H1 (cell line): ENCODE measurements around the gene NXN. TPM values are rescaled to one million over a fixed set of nuclear protein-coding genes. Genes with fewer than 3 reads are reported as not detected.
"Not testable (repeated sequence)": the region's sequence is repeated elsewhere in the genome, so short reads cannot be mapped to it uniquely, and the experiment has no call there.

ENCODE experiments used
- CTCF ChIA-PET: fragments of 300-600 bp; sonication (Branson Sonifier 250); formaldehyde crosslinking; loops from one replicate; lab custom pipeline; 2021; ENCODE audit not compliant: partially characterized antibody; lab: Charles Lee
- POLR2A ChIA-PET: fragments of 300-600 bp; sonication (Branson Sonifier 250); formaldehyde crosslinking; loops from one replicate; lab custom pipeline; 2021; ENCODE audit warnings: inconsistent platforms; ENCODE audit not compliant: partially characterized antibody; lab: Charles Lee
- DNase-seq, 2 experiments: peaks; one replicate each; pipeline versions ENCODE4 v3.0.0 to v3.0.0-alpha.2; 2010 to 2022; ENCODE audit warnings: low spot score in 2 of 2, low read depth in 1 of 2, mixed read lengths in 1 of 2
- FAIRE-seq: peaks from 2 replicates; lab custom pipeline; 2011; peaks lifted over from hg19 to GRCh38; lab: Jason Lieb, UNC
- H2AFZ ChIP-seq: 2 replicates; pipeline ENCODE4 v1.8.1; 2012; ENCODE audit warnings: low read length, inconsistent platforms
- H2AK5ac ChIP-seq: 2 replicates; pipeline ENCODE4 v1.6.1; 2013; ENCODE audit warnings: low read depth, low read length
- H2BK120ac ChIP-seq: replicated peaks from 2 replicates; pipeline ENCODE3; 2013; ENCODE audit warnings: low read depth, low read length, inconsistent platforms
- H2BK12ac ChIP-seq: 2 replicates; pipeline ENCODE4 v1.6.1; 2013; ENCODE audit warnings: low read depth, low read length
- H2BK15ac ChIP-seq: 2 replicates; pipeline ENCODE4 v1.6.1; 2013; ENCODE audit warnings: low read length
- H2BK20ac ChIP-seq: 2 replicates; pipeline ENCODE4 v1.6.1; 2013; ENCODE audit warnings: low read length
- H2BK5ac ChIP-seq: 2 replicates; pipeline ENCODE4 v1.6.1; 2013; ENCODE audit warnings: low read depth, low read length
- H3K14ac ChIP-seq: 2 replicates; pipeline ENCODE4 v1.6.1; 2013; ENCODE audit warnings: inconsistent platforms; ENCODE audit not compliant: insufficient read length
- H3K18ac ChIP-seq: 2 replicates; pipeline ENCODE4 v1.6.1; 2013; ENCODE audit warnings: low read length; ENCODE audit errors: extremely low read depth
- H3K23ac ChIP-seq: 2 replicates; pipeline ENCODE4 v1.6.1; 2013; ENCODE audit warnings: inconsistent platforms; ENCODE audit not compliant: insufficient read length
- H3K23me2 ChIP-seq: 2 replicates; pipeline ENCODE4 v1.6.1; 2013; ENCODE audit warnings: low read depth, low read length
- H3K27ac ChIP-seq: 2 replicates; pipeline ENCODE4 v1.6.1; 2011; ENCODE audit warnings: low read depth, low read length, inconsistent platforms
- H3K27me3 ChIP-seq, 4 experiments: replicated peaks in 1 of 4; 1 replicate in 1 of 4; 2 replicates in 3 of 4; pipeline versions ENCODE4 v1.6.1 to v1.8.1; 2011 to 2013; ENCODE audit warnings: low read length in 3 of 4, mild to moderate bottlenecking in 3 of 4, inconsistent platforms in 2 of 4, mixed read lengths in 2 of 4, moderate library complexity in 1 of 4; ENCODE audit not compliant: control insufficient read depth in 3 of 4, insufficient read depth in 3 of 4; ENCODE audit errors: extremely low read depth in 1 of 4
- H3K36me3 ChIP-seq, 4 experiments: 2 replicates each; pipeline versions ENCODE4 v1.6.1 to v1.8.1; 2011 to 2013; ENCODE audit warnings: mild to moderate bottlenecking in 4 of 4, low read length in 3 of 4, moderate library complexity in 2 of 4, control low read depth in 1 of 4, inconsistent platforms in 1 of 4; ENCODE audit not compliant: insufficient read depth in 4 of 4, control insufficient read depth in 2 of 4
- H3K4ac ChIP-seq: replicated peaks from 2 replicates; pipeline ENCODE3; 2013; ENCODE audit warnings: low read length, low read depth, mixed read lengths, inconsistent platforms; ENCODE audit not compliant: insufficient read length
- H3K4me1 ChIP-seq, 4 experiments: replicated peaks in 1 of 4; 1 replicate in 1 of 4; 2 replicates in 3 of 4; pipeline versions ENCODE4 v1.6.1 to v1.8.1; 2011 to 2013; ENCODE audit warnings: low read length in 3 of 4, inconsistent platforms in 2 of 4, mixed read lengths in 1 of 4; ENCODE audit not compliant: insufficient read depth in 4 of 4, control insufficient read depth in 3 of 4
- H3K4me2 ChIP-seq, 2 experiments: 2 replicates each; pipeline versions ENCODE4 v1.6.1 to v1.8.1; 2011 to 2013; ENCODE audit warnings: low read depth in 2 of 2, low read length in 2 of 2, control low read depth in 1 of 2, inconsistent platforms in 1 of 2, mild to moderate bottlenecking in 1 of 2; ENCODE audit not compliant: insufficient read depth in 1 of 2
- H3K4me3 ChIP-seq, 4 experiments: fragments of 200-600, 300-600 bp in 1 of 4; sonication (generic), shearing (Covaris generic), sonication (Bioruptor Twin) in 1 of 4; 2 replicates each; pipeline versions ENCODE4 v1.5.1 to v1.8.1; 2011 to 2016; ENCODE audit warnings: low read length in 4 of 4, low read depth in 3 of 4, control low read depth in 2 of 4, inconsistent platforms in 2 of 4, mild to moderate bottlenecking in 2 of 4, mixed read lengths in 1 of 4, moderate library complexity in 1 of 4; ENCODE audit not compliant: insufficient read depth in 2 of 4; ENCODE audit errors: extremely low read depth in 1 of 4
- H3K56ac ChIP-seq: replicated peaks from 2 replicates; pipeline ENCODE3; 2013; ENCODE audit warnings: low read depth, mild to moderate bottlenecking, mixed read lengths, low read length, inconsistent platforms; ENCODE audit not compliant: insufficient read length
- H3K79me1 ChIP-seq: 2 replicates; pipeline ENCODE4 v1.6.1; 2013; ENCODE audit warnings: low read depth, low read length, control low read depth
- H3K79me2 ChIP-seq, 2 experiments: 2 replicates each; pipeline versions ENCODE4 v1.6.1 to v1.8.1; 2012 to 2013; ENCODE audit warnings: low read length in 2 of 2, mild to moderate bottlenecking in 2 of 2, inconsistent platforms in 1 of 2; ENCODE audit not compliant: insufficient read depth in 2 of 2, control insufficient read depth in 1 of 2
- H3K9ac ChIP-seq, 4 experiments: replicated peaks in 1 of 4; 1 replicate in 1 of 4; 2 replicates in 3 of 4; pipeline versions ENCODE4 v1.6.1 to v1.8.1; 2011 to 2013; ENCODE audit warnings: low read depth in 3 of 4, low read length in 3 of 4, control low read depth in 2 of 4, mild to moderate bottlenecking in 2 of 4, moderate library complexity in 2 of 4, inconsistent platforms in 1 of 4; ENCODE audit errors: extremely low read depth in 1 of 4
- H3K9me3 ChIP-seq, 2 experiments: 2 replicates each; pipeline versions ENCODE4 v1.6.1 to v1.8.1; 2012 to 2013; ENCODE audit warnings: mild to moderate bottlenecking in 2 of 2, moderate library complexity in 2 of 2, control low read depth in 1 of 2, inconsistent platforms in 1 of 2, low read depth in 1 of 2, low read length in 1 of 2, mixed read lengths in 1 of 2; ENCODE audit not compliant: insufficient read depth in 2 of 2
- H4K20me1 ChIP-seq, 2 experiments: replicated peaks in 1 of 2; 2 replicates each; pipeline versions ENCODE3 to v1.8.1; 2011 to 2013; ENCODE audit warnings: inconsistent platforms in 2 of 2, low read length in 2 of 2, mild to moderate bottlenecking in 1 of 2; ENCODE audit not compliant: insufficient read depth in 2 of 2, control insufficient read depth in 1 of 2
- H4K5ac ChIP-seq: 2 replicates; pipeline ENCODE4 v1.6.1; 2013; ENCODE audit warnings: low read length, low read depth, mixed read lengths, inconsistent platforms; ENCODE audit not compliant: insufficient read length
- H4K8ac ChIP-seq: 2 replicates; pipeline ENCODE4 v1.8.0; 2013; ENCODE audit warnings: mild to moderate bottlenecking, moderate library complexity, low read length, inconsistent platforms; ENCODE audit not compliant: insufficient read depth; ENCODE audit errors: extremely low read depth
- H4K91ac ChIP-seq: replicated peaks from 2 replicates; pipeline ENCODE3; 2013; ENCODE audit warnings: low read length, mixed read lengths, inconsistent platforms; ENCODE audit not compliant: insufficient read length
- WGBS, 2 experiments: shearing (Covaris generic) in 1 of 2; methylation state at CpG; one replicate each; pipeline versions ENCODE4 v1.1.6 to v1.1.7; 2013 to 2015; ENCODE audit warnings: low lambda C conversion rate in 2 of 2, mixed read lengths in 2 of 2, inconsistent platforms in 1 of 2, low coverage in 1 of 2, missing lambda C conversion rate in 1 of 2; ENCODE audit not compliant: insufficient replicate concordance in 2 of 2, insufficient coverage in 1 of 2, insufficient read length in 1 of 2; ENCODE audit errors: extremely low coverage in 1 of 2, missing lambda C conversion rate in 1 of 2; 5-methylcytosine and 5-hydroxymethylcytosine counted together
- polyA plus RNA-seq, 7 experiments: library from polyadenylated mRNA; depleted of rRNA in 3 of 7; stranded (reverse) in 5 of 7; unstranded in 2 of 7; fragments of >200 nt in 5 of 7; fragments of 200-250 nt in 2 of 7; gene quantifications; 1 replicate in 5 of 7; 2 replicates in 1 of 7; 4 replicates in 1 of 7; pipeline versions ENCODE4 v1.2.1 to v1.2.3, GENCODE V29; 2011 to 2013; ENCODE audit warnings: missing spikeins in 2 of 7, mixed read lengths in 2 of 7
- total RNA-seq: library from RNA; stranded (reverse); fragmentation: NEBNext Ultra II Directional; extraction: Animal tissue kit (Norgen Biotek cat#: 25700); gene quantifications from 2 replicates; pipeline ENCODE4 v1.2.1, GENCODE V29; 2021

Gene NXN
- total and polyA plus RNA-seq, 2 of the 8 experiments (the other 6 are each of a cell fraction or from before 2014, with no cell fraction given) = 94.1 to 107 TPM

DNA sequence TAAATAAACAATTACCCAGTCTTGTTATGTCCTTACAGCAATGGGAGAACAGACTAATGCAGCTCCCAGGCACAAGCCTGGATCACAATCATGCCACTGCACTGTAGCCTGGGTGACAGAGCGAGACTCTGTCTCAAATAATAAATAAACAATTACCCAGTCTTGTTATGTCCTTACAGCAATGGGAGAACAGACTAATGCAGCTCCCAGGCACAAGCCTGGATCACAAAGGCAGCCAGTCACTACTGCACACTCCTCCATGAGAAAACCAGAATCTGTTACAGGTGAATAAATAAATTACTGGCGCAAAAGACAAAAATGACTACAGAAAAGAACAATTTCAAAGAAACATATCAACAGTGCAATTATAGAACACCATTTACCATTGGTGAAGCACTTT lies 105.0 kb downstream of the NXN start:
- H2BK120ac ChIP-seq, DNase-seq, H4K20me1 ChIP-seq, H2AK5ac ChIP-seq, H3K9me3 ChIP-seq, POLR2A ChIA-PET, H2BK5ac ChIP-seq, H3K18ac ChIP-seq, H3K36me3 ChIP-seq, H2AFZ ChIP-seq, H3K4me2 ChIP-seq, H3K4me1 ChIP-seq, H2BK20ac ChIP-seq, H3K23me2 ChIP-seq, H3K23ac ChIP-seq, FAIRE-seq, H4K8ac ChIP-seq, H3K14ac ChIP-seq, H4K5ac ChIP-seq, H3K9ac ChIP-seq, H2BK12ac ChIP-seq, H3K27me3 ChIP-seq, H3K4me3 ChIP-seq, H4K91ac ChIP-seq, H3K27ac ChIP-seq, H3K56ac ChIP-seq, H3K4ac ChIP-seq, H2BK15ac ChIP-seq: not testable (repeated sequence)
- 98% methylated on average over 2 of the region's 2 CpGs; no CpG with 5 or more reads in 1 of the 2 experiments for WGBS, 2 experiments
- Histone ChIP-seq H3K79me1 (peaks cover 14% of the 10 kb centered on the region), H3K79me2 (peaks cover 0 to 57% of the 10 kb centered on the region in 2 experiments; a peak in 2 of 4 replicates)
- CTCF ChIA-PET = interaction anchor here (0.7 to 1.7 kb wide), 4 partner anchors 9 to 106 kb away, joined by 3 to 6 read pairs (median 4); no protein-coding TSS in a partner anchor
